Activated T-helper 1 cell treated with anti-CD3 and anti-CD28 coated beads, Interleukin-2, amount 50 U/mL, for 16 hours (primary cell): ENCODE measurements around the gene PROM2.

Experiments used
- DNase-seq, 2 donors: peaks; one replicate each; pipeline ENCODE4 v3.0.0-alpha.2; 2020; ENCODE audit warnings: low read depth in 1 of 2, low spot score in 1 of 2

Gene PROM2

GRCh38 chr2:95284886-95285541 lies 10.8 kb downstream of the PROM2 start:
- DNase-seq, result no peak

GRCh38 chr2:95285542-95285932 lies 11.3 kb downstream of the PROM2 start:
- no peak for DNase-seq

- DNase-seq, result no peak
Observed at GRCh38 chr2:95287336-95287735, 13.1 kb downstream of the PROM2 start.

- no peak for DNase-seq
Observed at GRCh38 chr2:95287806-95288205, 13.6 kb downstream of the PROM2 start.

- DNase-seq, result no peak
Observed at GRCh38 chr2:95289253-95289652, 15.0 kb downstream of the PROM2 start.

- no peak for DNase-seq
Observed at GRCh38 chr2:95291222-95291621, 17.0 kb downstream of the PROM2 start.

- no peak for DNase-seq
Observed at GRCh38 chr2:95292623-95293260, 18.5 kb downstream of the PROM2 start.

GRCh38 chr2:95294579-95295250 lies 20.5 kb downstream of the PROM2 start:
- no peak for DNase-seq

- no peak for DNase-seq
Observed at GRCh38 chr2:95295376-95295775, 21.1 kb downstream of the PROM2 start.

- DNase-seq, result no peak
Observed at GRCh38 chr2:95296011-95296410, 21.8 kb downstream of the PROM2 start.

GRCh38 chr2:95296880-95297487 lies 22.7 kb downstream of the PROM2 start, which contains the start of gene KCNIP3:
Gene KCNIP3, plus strand, starts transcription at chr2:95297347. Its CDS starts 92 bp downstream, at chr2:95297439.
- DNase-seq, result no peak

GRCh38 chr2:95297639-95298395 lies 23.6 kb downstream of the PROM2 start:
- no peak for DNase-seq

- no peak for DNase-seq
Observed at GRCh38 chr2:95298486-95299111, 24.4 kb downstream of the PROM2 start.

- DNase-seq, result no peak
Observed at GRCh38 chr2:95299961-95300360, 25.7 kb downstream of the PROM2 start.

GRCh38 chr2:95300450-95300849 lies 26.2 kb downstream of the PROM2 start:
- no peak for DNase-seq

GRCh38 chr2:95301186-95301585 lies 26.9 kb downstream of the PROM2 start:
- no peak for DNase-seq

GRCh38 chr2:95301876-95302641 lies 27.8 kb downstream of the PROM2 start:
- no peak for DNase-seq

GRCh38 chr2:95303191-95303919 lies 29.1 kb downstream of the PROM2 start:
- no peak for DNase-seq

- no peak for DNase-seq
Observed at GRCh38 chr2:95305380-95306061, 31.3 kb downstream of the PROM2 start.
